Mucosa of stomach (tissue), 1 donor: ENCODE results near the gene FGF11.
A peak's percentile ranks its signal among the peaks of the same experiment; 100 is the strongest.

Experiments used
- H3K27me3 ChIP-seq: one replicate; pipeline ENCODE4 v1.7.0; 2013; ENCODE audit warnings: mild to moderate bottlenecking, low read length; ENCODE audit not compliant: control insufficient read depth, insufficient read depth
- H3K36me3 ChIP-seq: one replicate; pipeline ENCODE4 v1.7.0; 2013; ENCODE audit warnings: low read length; ENCODE audit not compliant: control insufficient read depth, insufficient read depth
- H3K4me1 ChIP-seq: one replicate; pipeline ENCODE4 v1.7.0; 2013; ENCODE audit warnings: mild to moderate bottlenecking, low read length; ENCODE audit not compliant: control insufficient read depth, insufficient read depth
- H3K4me3 ChIP-seq: one replicate; pipeline ENCODE4 v1.7.0; 2013; ENCODE audit warnings: low read length
- H3K9ac ChIP-seq: one replicate; pipeline ENCODE4 v1.7.0; 2013; ENCODE audit warnings: mild to moderate bottlenecking, low read length, moderate library complexity
- H3K9me3 ChIP-seq: one replicate; pipeline ENCODE4 v1.7.0; 2013; ENCODE audit warnings: mild to moderate bottlenecking, low read length, moderate library complexity; ENCODE audit not compliant: control insufficient read depth
- donor health status: Pancreatic carcinoma.

Gene FGF11

GRCh38 chr17:7439462-7440112 is at the start of gene FGF11:
Gene FGF11, plus strand, starts transcription at chr17:7439512. Its CDS starts 109 bp downstream, at chr17:7439621.
- Histone ChIP-seq H3K4me3 (peak within 1 kb of the TSS; percentile 21), H3K4me1 (peaks cover 42% of the 10 kb centered on the region), H3K9me3 (no peaks in the 10 kb centered on the region), H3K27me3 (peaks cover 66% of the 10 kb centered on the region), H3K9ac (no peak within 1 kb of the TSS), H3K36me3 (no peaks in the 10 kb centered on the region)

GRCh38 chr17:7389924-7390910 is 49.1 kb upstream of the FGF11 start:
- H3K36me3 ChIP-seq: peaks cover 11% of the 10 kb centered on the region
- H3K27me3 ChIP-seq: no peaks in the 10 kb centered on the region
- no peak overlapping the region for H3K4me3 ChIP-seq
- H3K4me1 ChIP-seq: peaks cover 12% of the 10 kb centered on the region
- no peak overlapping the region for H3K9ac ChIP-seq
- no peaks in the 10 kb centered on the region for H3K9me3 ChIP-seq

GRCh38 chr17:7391307-7391706 is 48.0 kb upstream of the FGF11 start:
- H3K36me3 ChIP-seq: peaks cover 11% of the 10 kb centered on the region
- H3K4me3 ChIP-seq: no peak overlapping the region
- no peaks in the 10 kb centered on the region for H3K9me3 ChIP-seq
- peaks cover 12% of the 10 kb centered on the region for H3K4me1 ChIP-seq
- no peaks in the 10 kb centered on the region for H3K27me3 ChIP-seq
- no peak overlapping the region for H3K9ac ChIP-seq

- no peaks in the 10 kb centered on the region for H3K27me3 ChIP-seq
- H3K4me1 ChIP-seq: peaks cover 12% of the 10 kb centered on the region
- no peak overlapping the region for H3K4me3 ChIP-seq
- peaks cover 11% of the 10 kb centered on the region for H3K36me3 ChIP-seq
- H3K9me3 ChIP-seq: no peaks in the 10 kb centered on the region
- H3K9ac ChIP-seq: peak overlapping the region; percentile 64
Measured at GRCh38 chr17:7392696-7393612, 46.4 kb upstream of the FGF11 start.

- H3K4me1 ChIP-seq: peaks cover 12% of the 10 kb centered on the region
Measured at GRCh38 chr17:7393613-7394451, 45.5 kb upstream of the FGF11 start.

GRCh38 chr17:7394452-7395191 is 44.7 kb upstream of the FGF11 start, which contains the start of gene PLSCR3:
Gene PLSCR3, minus strand, starts transcription at chr17:7394525. Its CDS starts 415 bp downstream, at chr17:7394110.
- H3K4me1 ChIP-seq: peaks cover 12% of the 10 kb centered on the region
- H3K36me3 ChIP-seq: no peaks in the 10 kb centered on the region
- peak within 1 kb of the TSS; percentile 64 for H3K9ac ChIP-seq
- H3K4me3 ChIP-seq: peak within 1 kb of the TSS; percentile 77
- H3K9me3 ChIP-seq: no peaks in the 10 kb centered on the region
- H3K27me3 ChIP-seq: no peaks in the 10 kb centered on the region

More at GRCh38 chr17:7393613-7394451, 45.5 kb upstream of the FGF11 start:
- Histone ChIP-seq H3K27me3 (no peaks in the 10 kb centered on the region), H3K9ac (peak overlapping the region; percentile 64), H3K4me3 (peak overlapping the region; percentile 77), H3K9me3 (no peaks in the 10 kb centered on the region), H3K36me3 (peaks cover 8% of the 10 kb centered on the region)

- H3K4me3 ChIP-seq: no peak overlapping the region
- H3K9ac ChIP-seq: no peak overlapping the region
- H3K9me3 ChIP-seq: no peaks in the 10 kb centered on the region
Measured at GRCh38 chr17:7396147-7396546, 43.2 kb upstream of the FGF11 start.

GRCh38 chr17:7398612-7399011 is 40.7 kb upstream of the FGF11 start:
- H3K9ac ChIP-seq: no peak overlapping the region
- H3K36me3 ChIP-seq: no peaks in the 10 kb centered on the region
- no peaks in the 10 kb centered on the region for H3K9me3 ChIP-seq
- peaks cover 17% of the 10 kb centered on the region for H3K4me1 ChIP-seq
- no peak overlapping the region for H3K4me3 ChIP-seq
- H3K27me3 ChIP-seq: no peaks in the 10 kb centered on the region

More at GRCh38 chr17:7396147-7396546, 43.2 kb upstream of the FGF11 start:
- Histone ChIP-seq H3K4me1 (peaks cover 12% of the 10 kb centered on the region), H3K27me3 (no peaks in the 10 kb centered on the region), H3K36me3 (no peaks in the 10 kb centered on the region)

- Histone ChIP-seq H3K36me3 (no peaks in the 10 kb centered on the region), H3K27me3 (peaks cover 23% of the 10 kb centered on the region), H3K4me1 (peaks cover 8% of the 10 kb centered on the region), H3K4me3 (peak overlapping the region; percentile 10), H3K9me3 (no peaks in the 10 kb centered on the region), H3K9ac (peak overlapping the region; percentile 70)
Measured at GRCh38 chr17:7403043-7403726, 36.1 kb upstream of the FGF11 start.

- Histone ChIP-seq H3K4me1 (peaks cover 8% of the 10 kb centered on the region), H3K27me3 (peaks cover 23% of the 10 kb centered on the region), H3K4me3 (peak overlapping the region; percentile 10), H3K9ac (peak overlapping the region; percentile 70), H3K36me3 (no peaks in the 10 kb centered on the region), H3K9me3 (no peaks in the 10 kb centered on the region)
Measured at GRCh38 chr17:7403727-7403976, 35.7 kb upstream of the FGF11 start.
